Caco-2 (cell line): ENCODE measurements around the gene GZF1. TPM values are rescaled to one million over a fixed set of nuclear protein-coding genes. Genes with fewer than 3 reads are reported as not detected.

Source experiments
- BruUV-seq: library from RNA; stranded (reverse); fragments of 400-500 nt; replicated peaks from 2 replicates; lab custom pipeline; 2021; lab: Mats Ljungman, UMichigan
- CTCF ChIA-PET: fragments of 300-600 bp; sonication (Branson Sonifier 250); formaldehyde crosslinking; loops from one replicate; lab custom pipeline; 2022; ENCODE audit warnings: antibody characterized with exemption; lab: Charles Lee
- POLR2A ChIA-PET: fragments of 300-600 bp; sonication (Branson Sonifier 250); formaldehyde crosslinking; loops from one replicate; lab custom pipeline; 2022; ENCODE audit warnings: antibody characterized with exemption; lab: Charles Lee
- DNase-seq, 2 experiments: peaks; one replicate each; pipeline versions ENCODE4 v3.0.0 to v3.0.0-alpha.2; 2020 to 2022
- H3K27me3 ChIP-seq: replicated peaks from 2 replicates; pipeline ENCODE4 v1.6.0; 2011; ENCODE audit warnings: low read length; ENCODE audit not compliant: control insufficient read depth, insufficient read depth
- H3K36me3 ChIP-seq: 2 replicates; pipeline ENCODE4 v1.5.1; 2011; ENCODE audit warnings: low read length; ENCODE audit not compliant: control insufficient read depth, insufficient read depth
- H3K4me1 ChIP-seq: fragments of 250-450 bp; sonication (Bioruptor Pico); 2 replicates; pipeline ENCODE4 v1.5.1; 2020; ENCODE audit warnings: mild to moderate bottlenecking
- H3K4me3 ChIP-seq: 2 replicates; pipeline ENCODE4 v1.5.1; 2011; ENCODE audit warnings: low read depth, mild to moderate bottlenecking, control low read depth, low read length
- H3K9me3 ChIP-seq: fragments of 250-450 bp; sonication (Bioruptor Pico); 2 replicates; pipeline ENCODE4 v1.5.1; 2020; ENCODE audit warnings: mild to moderate bottlenecking, moderate library complexity
- H3K27ac Mint-ChIP-seq: one replicate; pipeline ENCODE4 v1.8.0; 2022; ENCODE audit warnings: mixed read lengths; ENCODE audit not compliant: unreplicated experiment
- H3K27me3 Mint-ChIP-seq: one replicate; pipeline ENCODE4 v1.8.0; 2022; ENCODE audit warnings: mixed read lengths; ENCODE audit not compliant: insufficient read depth, unreplicated experiment
- H3K36me3 Mint-ChIP-seq: one replicate; pipeline ENCODE4 v1.8.0; 2022; ENCODE audit warnings: mild to moderate bottlenecking, mixed read lengths; ENCODE audit not compliant: insufficient read depth, unreplicated experiment
- H3K4me1 Mint-ChIP-seq: one replicate; pipeline ENCODE4 v1.8.0; 2022; ENCODE audit warnings: low read depth, mixed read lengths; ENCODE audit not compliant: unreplicated experiment
- H3K4me3 Mint-ChIP-seq: one replicate; pipeline ENCODE4 v1.8.0; 2022; ENCODE audit warnings: mild to moderate bottlenecking, moderate library complexity, mixed read lengths; ENCODE audit not compliant: unreplicated experiment
- H3K9me3 Mint-ChIP-seq: one replicate; pipeline ENCODE4 v1.8.0; 2022; ENCODE audit warnings: mixed read lengths; ENCODE audit not compliant: unreplicated experiment
- CTCF ChIP-seq, 2 experiments: fragments of 200-600 bp in 1 of 2; IDR thresholded peaks; 1 replicate in 1 of 2; 2 replicates in 1 of 2; pipeline versions ENCODE4 v1.5.1 to v1.8.0; 2011 to 2022; ENCODE audit warnings: antibody characterized with exemption in 1 of 2, control low read depth in 1 of 2, inconsistent platforms in 1 of 2, low read depth in 1 of 2, low read length in 1 of 2, mild to moderate bottlenecking in 1 of 2, moderate library complexity in 1 of 2; ENCODE audit not compliant: insufficient read depth in 1 of 2, severe bottlenecking in 1 of 2, unreplicated experiment in 1 of 2
- intact Hi-C: fragments of 100-400 bp; cut with micrococcal nuclease; formaldehyde crosslinking; loops from one replicate; pipeline ENCODE4 v1.10.0; 2022; ENCODE audit not compliant: unreplicated experiment
- total RNA-seq: library from RNA; stranded (reverse); gene quantifications from 2 replicates; pipeline ENCODE4 v1.2.3, GENCODE V29; 2022

GZF1 gene
- total RNA-seq, 1 experiment from 2014 or later: 18.4 TPM

- Histone ChIP-seq H3K36me3 (peaks cover 4% of the 10 kb centered on the region), H3K4me3 (no peak overlapping the region), H3K4me1 (peaks cover 7% of the 10 kb centered on the region), H3K9me3 (no peaks in the 10 kb centered on the region), H3K27me3 (no peaks in the 10 kb centered on the region)
- no TSS peak for BruUV-seq
- Mint-ChIP-seq H3K4me1 (no peaks in the 10 kb centered on the region), H3K4me3 (no peak overlapping the region), H3K27ac (no peak overlapping the region), H3K36me3 (peaks cover 71% of the 10 kb centered on the region), H3K9me3 (no peaks in the 10 kb centered on the region), H3K27me3 (no peaks in the 10 kb centered on the region)
- CTCF ChIA-PET: interaction anchor here (1.2 kb wide), 1 partner anchor 50 kb away, joined by 3 read pairs; the partner anchor contains the start of gene NAPB
- no peak for DNase-seq
- intact Hi-C loops: no loop called here
- POLR2A ChIA-PET: no interaction called here
- TF ChIP-seq CTCF (IDR thresholded peaks at IDR 0.05; ENCODE audit: insufficient read depth in 1 of 2, low read depth in 1 of 2, low read length in 1 of 2, severe bottlenecking in 1 of 2, unreplicated experiment in 1 of 2): no peak
Measured at GRCh38 chr20:23371496-23371895, 9.5 kb downstream of the GZF1 start.

GRCh38 chr20:23374441-23374840 is 12.5 kb downstream of the GZF1 start:
- no peak overlapping the region for H3K27ac Mint-ChIP-seq
- ChIA-PET POLR2A (no interaction called here), CTCF (no interaction called here)
- H3K9me3 Mint-ChIP-seq: no peaks in the 10 kb centered on the region
- Histone ChIP-seq H3K27me3 (no peaks in the 10 kb centered on the region), H3K4me3 (no peak overlapping the region), H3K9me3 (no peaks in the 10 kb centered on the region), H3K36me3 (peaks cover 4% of the 10 kb centered on the region), H3K4me1 (no peaks in the 10 kb centered on the region)
- TF ChIP-seq CTCF (IDR thresholded peaks at IDR 0.05; ENCODE audit: insufficient read depth in 1 of 2, low read depth in 1 of 2, low read length in 1 of 2, severe bottlenecking in 1 of 2, unreplicated experiment in 1 of 2): no peak
- no peak overlapping the region for H3K4me3 Mint-ChIP-seq
- BruUV-seq: no TSS peak
- intact Hi-C loops: no loop called here
- H3K4me1 Mint-ChIP-seq: no peaks in the 10 kb centered on the region
- H3K27me3 Mint-ChIP-seq: no peaks in the 10 kb centered on the region
- peaks cover 68% of the 10 kb centered on the region for H3K36me3 Mint-ChIP-seq
- no peak for DNase-seq

- no peaks in the 10 kb centered on the region for H3K4me1 Mint-ChIP-seq
- H3K4me3 ChIP-seq: no peak overlapping the region
- peaks cover 4% of the 10 kb centered on the region for H3K36me3 ChIP-seq
- H3K36me3 Mint-ChIP-seq: peaks cover 61% of the 10 kb centered on the region
- no peak for DNase-seq
- TF ChIP-seq CTCF (IDR thresholded peaks at IDR 0.05; ENCODE audit: insufficient read depth in 1 of 2, low read depth in 1 of 2, low read length in 1 of 2, severe bottlenecking in 1 of 2, unreplicated experiment in 1 of 2): no peak
- no peaks in the 10 kb centered on the region for H3K27me3 ChIP-seq
- ChIA-PET CTCF (no interaction called here), POLR2A (no interaction called here)
- no peaks in the 10 kb centered on the region for H3K4me1 ChIP-seq
- H3K27me3 Mint-ChIP-seq: no peaks in the 10 kb centered on the region
- no peaks in the 10 kb centered on the region for H3K9me3 ChIP-seq
- no peak overlapping the region for H3K27ac Mint-ChIP-seq
- no peak overlapping the region for H3K4me3 Mint-ChIP-seq
- intact Hi-C loops: no loop called here
- no peaks in the 10 kb centered on the region for H3K9me3 Mint-ChIP-seq
- BruUV-seq: no TSS peak
Measured at GRCh38 chr20:23375827-23376226, 13.8 kb downstream of the GZF1 start.
